Colonic mucosa (tissue), 4 donors: ENCODE results near the gene RMND1. TPM values are rescaled to one million over a fixed set of nuclear protein-coding genes. Genes with fewer than 3 reads are reported as not detected.

Experiments used
- DNase-seq: peaks from one replicate; pipeline ENCODE4 v3.0.0-alpha.2; 2020
- H3K27ac ChIP-seq: fragments of 200-600 bp; one replicate; pipeline ENCODE4 v1.8.0; 2021
- H3K27me3 ChIP-seq: fragments of 200-600 bp; one replicate; pipeline ENCODE4 v1.8.0; 2021
- H3K36me3 ChIP-seq: fragments of 200-600 bp; one replicate; pipeline ENCODE4 v1.8.0; 2021
- H3K4me1 ChIP-seq: fragments of 200-600 bp; one replicate; pipeline ENCODE4 v1.8.0; 2021; ENCODE audit warnings: mild to moderate bottlenecking
- H3K4me3 ChIP-seq: fragments of 200-600 bp; one replicate; pipeline ENCODE4 v1.8.0; 2021
- H3K9ac ChIP-seq, 2 donors: one replicate each; pipeline ENCODE4 v1.7.0; 2013; ENCODE audit warnings: control low read depth in 2 of 2, low read depth in 2 of 2, low read length in 2 of 2
- H3K9me3 ChIP-seq: fragments of 200-600 bp; one replicate; pipeline ENCODE4 v1.8.0; 2021
- CTCF ChIP-seq: fragments of 200-600 bp; IDR thresholded peaks from one replicate; pipeline ENCODE4 v1.8.0; 2022; ENCODE audit warnings: antibody characterized with exemption, mild to moderate bottlenecking
- intact Hi-C: fragments of 100-400 bp; cut with DNase I; formaldehyde crosslinking; loops from one replicate; pipeline ENCODE4 v1.14.1; 2022
- total RNA-seq, 2 donors: library from RNA; stranded (reverse); fragmentation: NEBNext Ultra II Directional in 1 of 2; extraction: Animal tissue kit (Norgen Biotek cat#: 25700) in 1 of 2; gene quantifications; one replicate each; pipeline ENCODE4 v1.2.1, GENCODE V29; 2021
- donor health status: healthy.
- donor health status: DM: no; HTN: no; CAD: no.
- donor health status: DM: no; HTN: no; CAD: no.

Gene RMND1
- total RNA-seq, 2 donors from 2014 or later = 20.3 to 20.4 TPM

- H3K4me3 ChIP-seq = no peak overlapping the region
- intact Hi-C loops = no loop called here
These were observed 7.9 kb downstream of the RMND1 start for GRCh38 chr6:151443911-151444621.

GRCh38 chr6:151443454-151443853 is 8.5 kb downstream of the RMND1 start:
- Histone ChIP-seq H3K4me1 (no peaks in the 10 kb centered on the region), H3K27ac (no peak overlapping the region), H3K4me3 (no peak overlapping the region), H3K27me3 (no peaks in the 10 kb centered on the region), H3K9ac (no peak overlapping the region), H3K9me3 (no peaks in the 10 kb centered on the region), H3K36me3 (no peaks in the 10 kb centered on the region)
- no peak for TF ChIP-seq CTCF
- intact Hi-C loops = no loop called here
- no peak for DNase-seq

More at GRCh38 chr6:151443911-151444621, 7.9 kb downstream of the RMND1 start:
- Histone ChIP-seq H3K27ac (no peak overlapping the region), H3K9me3 (no peaks in the 10 kb centered on the region), H3K4me1 (no peaks in the 10 kb centered on the region), H3K36me3 (no peaks in the 10 kb centered on the region), H3K27me3 (no peaks in the 10 kb centered on the region), H3K9ac (no peak overlapping the region)
- no peak for DNase-seq
- TF ChIP-seq CTCF = no peak

DNA sequence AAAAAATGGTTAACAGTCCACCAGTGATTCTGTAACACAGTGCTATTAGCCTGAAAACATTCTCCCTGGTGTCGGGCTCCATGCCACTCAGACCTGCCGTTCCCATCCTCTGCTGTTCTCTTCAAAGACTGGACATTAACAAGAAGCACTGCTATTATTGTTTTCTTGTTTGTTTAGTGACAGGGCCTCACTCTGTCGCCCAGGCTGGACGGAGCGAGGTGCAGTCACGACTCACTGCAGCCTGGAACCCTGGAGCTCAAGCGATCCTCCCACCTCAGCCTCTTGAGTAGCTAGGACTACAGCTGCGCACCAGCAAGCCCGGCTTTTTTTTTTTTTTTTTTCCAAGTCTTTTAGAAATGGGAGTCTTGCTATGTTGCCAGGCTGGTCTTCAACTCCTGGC is 9.6 kb downstream of the RMND1 start:
- no peak overlapping the region for H3K27ac ChIP-seq
- intact Hi-C loops = no loop called here
- DNase-seq = no peak
- no peak overlapping the region for H3K4me3 ChIP-seq
- H3K4me1 ChIP-seq = no peaks in the 10 kb centered on the region
- no peaks in the 10 kb centered on the region for H3K36me3 ChIP-seq
- H3K9ac ChIP-seq = no peak overlapping the region
- H3K9me3 ChIP-seq = no peaks in the 10 kb centered on the region
- H3K27me3 ChIP-seq = no peaks in the 10 kb centered on the region
- TF ChIP-seq CTCF = no peak

DNA sequence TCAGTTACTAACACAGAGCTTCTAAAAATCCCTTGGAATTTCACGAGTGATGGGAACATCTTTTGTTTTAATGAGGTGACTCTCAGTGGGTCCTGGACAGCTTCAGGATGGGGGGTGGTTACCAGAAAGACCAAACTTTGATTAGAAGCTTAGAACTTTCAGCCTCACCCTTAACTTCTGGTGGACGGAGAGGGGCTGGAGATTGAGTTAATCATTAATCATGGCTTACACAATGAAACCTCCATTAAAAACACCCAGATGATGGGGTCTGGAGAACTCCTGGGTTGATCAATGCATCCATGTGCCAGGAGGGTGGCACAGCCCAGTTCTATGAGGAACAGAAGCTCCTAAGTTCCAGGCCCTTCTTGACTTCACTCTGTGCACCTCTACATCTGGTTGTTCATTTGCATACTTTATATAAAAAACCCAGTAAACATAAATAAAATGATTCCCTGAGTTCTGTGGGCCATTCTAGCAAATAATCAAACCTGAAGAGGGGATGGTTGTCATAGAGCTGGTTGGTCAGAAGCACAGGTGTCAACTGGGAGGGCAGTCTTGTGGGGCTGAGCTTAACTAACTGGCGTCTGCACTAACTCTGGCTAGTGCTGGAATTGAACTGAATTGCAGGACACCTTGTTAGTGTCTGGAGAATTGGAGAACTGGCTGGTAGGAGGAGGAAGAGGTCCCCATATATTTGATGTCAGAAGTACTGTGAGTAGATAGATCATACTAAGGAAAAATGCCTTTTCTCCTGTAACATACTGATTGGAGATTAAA is 10.3 kb downstream of the RMND1 start:
- H3K4me3 ChIP-seq = no peak overlapping the region
- intact Hi-C loops = no loop called here
- H3K9me3 ChIP-seq = no peaks in the 10 kb centered on the region
- no peak overlapping the region for H3K27ac ChIP-seq
- no peak for DNase-seq
- H3K4me1 ChIP-seq = no peaks in the 10 kb centered on the region
- no peaks in the 10 kb centered on the region for H3K27me3 ChIP-seq
- no peak for TF ChIP-seq CTCF
- no peaks in the 10 kb centered on the region for H3K36me3 ChIP-seq
- H3K9ac ChIP-seq = no peak overlapping the region

- Histone ChIP-seq H3K27me3 (no peaks in the 10 kb centered on the region), H3K9ac (no peak overlapping the region), H3K27ac (no peak overlapping the region), H3K4me3 (no peak overlapping the region), H3K9me3 (no peaks in the 10 kb centered on the region), H3K4me1 (no peaks in the 10 kb centered on the region), H3K36me3 (no peaks in the 10 kb centered on the region)
- TF ChIP-seq CTCF = no peak
- DNase-seq = no peak
- intact Hi-C loops = no loop called here
These were observed 11.0 kb downstream of the RMND1 start for GRCh38 chr6:151440930-151441329.
